ENCODE results near the gene SLC35F5. TPM values are rescaled to one million over a fixed set of nuclear protein-coding genes. Genes with fewer than 3 reads are reported as not detected.

Gene SLC35F5
- total RNA-seq, 1 donor from 2014 or later: 55.7 TPM

DNA sequence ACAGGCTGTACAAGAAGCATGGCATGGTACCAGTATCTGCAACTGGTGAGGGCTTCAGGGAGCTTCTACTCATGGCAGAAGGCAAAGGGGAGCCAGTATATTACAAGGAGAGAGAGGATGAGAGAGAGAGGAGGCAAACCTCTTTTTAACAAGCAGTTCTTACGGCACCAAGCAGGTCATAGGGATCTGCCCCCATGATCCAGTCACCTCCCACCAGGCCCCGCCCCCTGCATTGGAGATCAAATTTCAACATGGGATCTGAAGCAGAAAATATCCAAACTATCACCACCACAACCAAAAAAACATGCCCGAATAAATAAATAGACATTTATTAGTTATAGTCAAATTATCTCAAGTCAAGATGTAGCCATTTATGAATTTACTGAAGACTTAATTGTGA, 14.5 kb upstream of the SLC35F5 start:
- Histone ChIP-seq H3K9me3 (no peaks in the 10 kb centered on the region), H3K27ac (no peak overlapping the region), H3K36me3 (no peaks in the 10 kb centered on the region), H3K27me3 (no peaks in the 10 kb centered on the region), H3K4me1 (no peaks in the 10 kb centered on the region), H3K4me3 (no peak overlapping the region)
- no peak for DNase-seq (ENCODE audit: low spot score in 2 of 2)
- intact Hi-C loops (cut with DNase I): no loop called here
- TF ChIP-seq, protein P1, sequence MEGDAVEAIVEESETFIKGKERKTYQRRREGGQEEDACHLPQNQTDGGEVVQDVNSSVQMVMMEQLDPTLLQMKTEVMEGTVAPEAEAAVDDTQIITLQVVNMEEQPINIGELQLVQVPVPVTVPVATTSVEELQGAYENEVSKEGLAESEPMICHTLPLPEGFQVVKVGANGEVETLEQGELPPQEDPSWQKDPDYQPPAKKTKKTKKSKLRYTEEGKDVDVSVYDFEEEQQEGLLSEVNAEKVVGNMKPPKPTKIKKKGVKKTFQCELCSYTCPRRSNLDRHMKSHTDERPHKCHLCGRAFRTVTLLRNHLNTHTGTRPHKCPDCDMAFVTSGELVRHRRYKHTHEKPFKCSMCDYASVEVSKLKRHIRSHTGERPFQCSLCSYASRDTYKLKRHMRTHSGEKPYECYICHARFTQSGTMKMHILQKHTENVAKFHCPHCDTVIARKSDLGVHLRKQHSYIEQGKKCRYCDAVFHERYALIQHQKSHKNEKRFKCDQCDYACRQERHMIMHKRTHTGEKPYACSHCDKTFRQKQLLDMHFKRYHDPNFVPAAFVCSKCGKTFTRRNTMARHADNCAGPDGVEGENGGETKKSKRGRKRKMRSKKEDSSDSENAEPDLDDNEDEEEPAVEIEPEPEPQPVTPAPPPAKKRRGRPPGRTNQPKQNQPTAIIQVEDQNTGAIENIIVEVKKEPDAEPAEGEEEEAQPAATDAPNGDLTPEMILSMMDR (IDR thresholded peaks at IDR 0.05): no peak

DNA sequence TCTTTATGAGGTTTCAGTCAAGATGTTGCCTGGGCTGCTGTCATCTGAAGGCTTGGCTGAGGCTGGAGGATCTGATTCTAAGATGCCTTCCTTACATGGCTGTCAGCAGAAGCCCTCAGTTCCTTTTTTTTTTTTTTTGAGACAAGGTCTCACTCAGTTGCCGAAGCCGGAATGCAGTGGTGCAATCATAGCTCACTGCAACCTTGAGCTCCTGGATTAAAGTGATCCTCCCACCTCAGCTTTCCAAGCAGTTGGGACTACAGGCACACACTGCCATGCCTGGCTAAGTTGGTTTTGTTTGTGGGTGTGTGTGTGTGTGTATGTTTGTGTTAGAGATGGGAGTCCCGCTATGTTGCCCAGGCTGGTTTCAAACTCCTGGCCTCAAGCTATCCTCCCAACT, 13.1 kb upstream of the SLC35F5 start:
- H3K27me3 ChIP-seq: no peaks in the 10 kb centered on the region
- no peaks in the 10 kb centered on the region for H3K9me3 ChIP-seq
- no peak overlapping the region for H3K4me3 ChIP-seq
- H3K27ac ChIP-seq: no peak overlapping the region
- H3K36me3 ChIP-seq: no peaks in the 10 kb centered on the region
- H3K4me1 ChIP-seq: no peaks in the 10 kb centered on the region
- intact Hi-C loops (cut with DNase I): no loop called here
- DNase-seq (ENCODE audit: low spot score in 2 of 2): no peak
- TF ChIP-seq, protein P1 (IDR thresholded peaks at IDR 0.05): no peak

DNA sequence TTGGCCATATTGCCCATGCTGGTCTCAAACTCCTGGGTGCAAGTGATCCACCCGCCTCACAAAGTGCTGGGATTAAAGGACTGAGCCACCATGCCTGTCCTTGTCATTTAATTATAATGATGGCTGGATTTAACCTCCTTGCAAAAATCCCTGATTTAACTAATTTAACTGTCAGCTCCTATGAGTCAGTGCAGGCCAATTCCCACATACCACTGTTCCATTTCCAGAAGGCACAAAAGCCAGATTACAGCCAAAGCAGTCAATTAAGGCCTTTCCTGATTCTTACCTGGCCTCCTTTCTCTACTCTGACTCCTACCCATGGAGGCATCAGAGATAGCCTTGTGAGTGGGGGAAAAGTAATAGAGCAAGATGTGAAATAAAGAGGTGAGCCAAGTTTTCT, 12.3 kb upstream of the SLC35F5 start:
- H3K4me3 ChIP-seq: no peak overlapping the region
- TF ChIP-seq, protein P1 (IDR thresholded peaks at IDR 0.05): no peak
- DNase-seq (ENCODE audit: low spot score in 2 of 2): no peak
- H3K27ac ChIP-seq: no peak overlapping the region
- no peaks in the 10 kb centered on the region for H3K4me1 ChIP-seq
- H3K9me3 ChIP-seq: no peaks in the 10 kb centered on the region
- no peaks in the 10 kb centered on the region for H3K27me3 ChIP-seq
- H3K36me3 ChIP-seq: no peaks in the 10 kb centered on the region
- intact Hi-C loops (cut with DNase I): no loop called here

DNA sequence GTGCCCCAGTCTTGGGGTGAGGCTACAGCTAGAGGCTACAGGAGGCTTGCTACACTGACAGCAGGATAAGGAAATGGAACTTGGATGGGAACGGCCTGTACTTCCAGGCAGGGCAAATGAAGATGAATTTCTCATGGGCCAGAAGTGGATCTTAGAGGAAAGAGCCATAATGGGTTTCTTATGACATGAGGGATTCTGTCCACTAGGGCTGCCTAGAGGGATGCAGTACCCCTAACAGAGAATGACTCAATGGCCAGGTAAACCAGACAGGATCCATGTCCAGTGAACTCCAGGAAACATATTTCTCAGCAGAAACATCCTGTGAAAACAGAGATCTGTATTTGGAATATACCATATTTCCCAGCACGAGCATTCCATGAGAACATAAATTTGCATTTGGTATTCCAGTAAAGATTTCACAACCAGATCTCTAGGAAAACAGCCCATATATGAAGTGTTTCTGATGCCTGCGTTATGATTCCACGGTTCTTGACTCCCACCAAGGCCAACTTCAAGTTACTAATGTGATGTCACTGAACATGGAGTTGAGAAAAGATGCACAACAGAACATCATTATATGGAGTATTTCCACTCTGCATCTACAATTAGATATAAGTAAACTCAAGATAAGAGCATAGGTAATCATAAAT, 11.5 kb upstream of the SLC35F5 start:
- intact Hi-C loops (cut with DNase I): no loop called here
- no peak for DNase-seq (ENCODE audit: low spot score in 2 of 2)
- Histone ChIP-seq H3K27ac (no peak overlapping the region), H3K9me3 (no peaks in the 10 kb centered on the region), H3K27me3 (no peaks in the 10 kb centered on the region), H3K4me1 (no peaks in the 10 kb centered on the region), H3K4me3 (no peak overlapping the region), H3K36me3 (no peaks in the 10 kb centered on the region)
- TF ChIP-seq, protein P1 (IDR thresholded peaks at IDR 0.05): no peak

DNA sequence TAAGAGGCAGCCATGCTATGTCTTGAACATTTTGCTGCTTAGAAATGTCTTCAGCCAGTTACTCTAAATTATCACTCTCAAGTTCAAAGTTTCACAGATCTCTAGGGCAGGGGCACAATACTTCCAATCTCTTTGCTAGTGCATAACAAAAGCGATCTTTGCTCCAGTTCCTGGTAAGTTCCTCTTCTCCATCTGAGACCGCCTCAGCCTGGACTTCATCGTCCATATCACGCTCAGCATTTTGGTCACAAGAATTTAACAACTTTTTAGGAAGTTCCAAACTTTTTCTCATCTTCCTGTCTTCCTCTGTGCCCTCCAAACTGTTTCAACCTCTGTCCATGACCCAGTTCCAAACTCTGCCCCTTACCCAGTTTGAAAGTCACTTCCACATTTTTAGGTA, 8.8 kb upstream of the SLC35F5 start:
- Histone ChIP-seq H3K36me3 (no peaks in the 10 kb centered on the region), H3K27me3 (no peaks in the 10 kb centered on the region), H3K27ac (no peak overlapping the region), H3K4me1 (no peaks in the 10 kb centered on the region), H3K9me3 (no peaks in the 10 kb centered on the region), H3K4me3 (no peak overlapping the region)
- TF ChIP-seq, protein P1 (IDR thresholded peaks at IDR 0.05): no peak
- no peak for DNase-seq (ENCODE audit: low spot score in 2 of 2)
- intact Hi-C loops (cut with DNase I): no loop called here
